Hematopoietic multipotent progenitor cell treated with erythropoietin and hydrocortisone succinate and interleukin-3 and kit ligand, for 17 days (in vitro differentiated cells): ENCODE results near the gene TRPV6.

ENCODE experiments used
- DNase-seq: peaks from one replicate; pipeline ENCODE4 v3.0.0-alpha.2; 2015; ENCODE audit warnings: low spot score

TRPV6 gene

DNA sequence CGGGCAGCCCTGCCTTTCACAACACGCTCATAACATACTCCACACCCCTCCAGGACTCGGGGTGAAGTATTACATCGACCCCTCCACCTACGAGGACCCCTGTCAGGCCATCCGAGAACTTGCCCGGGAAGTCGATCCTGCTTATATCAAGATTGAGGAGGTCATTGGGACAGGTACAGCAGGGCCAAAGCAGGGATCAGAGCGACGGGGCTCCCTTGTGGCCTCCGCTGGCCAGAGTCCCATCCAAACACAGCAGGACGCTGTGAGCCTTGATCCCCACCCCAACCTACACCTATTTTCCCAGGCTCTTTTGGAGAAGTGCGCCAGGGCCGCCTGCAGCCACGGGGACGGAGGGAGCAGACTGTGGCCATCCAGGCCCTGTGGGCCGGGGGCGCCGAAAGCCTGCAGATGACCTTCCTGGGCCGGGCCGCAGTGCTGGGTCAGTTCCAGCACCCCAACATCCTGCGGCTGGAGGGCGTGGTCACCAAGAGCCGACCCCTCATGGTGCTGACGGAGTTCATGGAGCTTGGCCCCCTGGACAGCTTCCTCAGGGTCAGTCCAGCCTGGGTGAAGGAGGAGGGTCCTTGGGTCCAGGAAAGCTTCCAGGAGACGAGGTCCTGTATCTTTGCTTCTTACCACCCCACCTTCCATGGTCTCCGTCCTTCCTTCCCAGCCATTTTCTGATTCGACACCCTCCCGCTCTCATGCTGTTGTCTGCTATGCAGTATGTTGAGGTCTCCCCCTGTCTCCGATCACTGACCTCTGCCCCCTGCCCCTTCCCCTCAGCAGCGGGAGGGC, 17.2 kb downstream of the TRPV6 start:
- DNase-seq: no peak

- DNase-seq: no peak
Measured at GRCh38 chr7:142867398-142868187, 18.0 kb downstream of the TRPV6 start.

GRCh38 chr7:142867097-142867378, 18.5 kb downstream of the TRPV6 start:
- no peak for DNase-seq

GRCh38 chr7:142866361-142867096, 19.0 kb downstream of the TRPV6 start:
- peak; percentile 60 for DNase-seq

DNA sequence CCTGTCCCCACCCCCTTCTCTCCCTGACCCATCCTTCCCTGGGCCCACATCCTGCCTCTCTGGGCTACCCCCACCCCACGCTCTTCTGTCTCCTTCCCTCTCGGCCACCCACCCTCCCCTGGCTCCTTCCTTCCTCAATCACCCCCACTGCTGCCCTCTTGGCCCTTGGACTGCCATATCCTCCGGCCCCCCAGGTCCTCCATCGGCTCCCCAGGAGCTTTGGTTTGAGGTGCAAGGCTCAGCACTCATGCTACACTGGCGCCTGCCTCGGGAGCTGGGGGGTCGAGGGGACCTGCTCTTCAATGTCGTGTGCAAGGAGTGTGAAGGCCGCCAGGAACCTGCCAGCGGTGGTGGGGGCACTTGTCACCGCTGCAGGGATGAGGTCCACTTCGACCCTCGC, 19.8 kb downstream of the TRPV6 start:
- DNase-seq: no peak

- no peak for DNase-seq
Measured at GRCh38 chr7:142864980-142865747, 20.4 kb downstream of the TRPV6 start.

DNA sequence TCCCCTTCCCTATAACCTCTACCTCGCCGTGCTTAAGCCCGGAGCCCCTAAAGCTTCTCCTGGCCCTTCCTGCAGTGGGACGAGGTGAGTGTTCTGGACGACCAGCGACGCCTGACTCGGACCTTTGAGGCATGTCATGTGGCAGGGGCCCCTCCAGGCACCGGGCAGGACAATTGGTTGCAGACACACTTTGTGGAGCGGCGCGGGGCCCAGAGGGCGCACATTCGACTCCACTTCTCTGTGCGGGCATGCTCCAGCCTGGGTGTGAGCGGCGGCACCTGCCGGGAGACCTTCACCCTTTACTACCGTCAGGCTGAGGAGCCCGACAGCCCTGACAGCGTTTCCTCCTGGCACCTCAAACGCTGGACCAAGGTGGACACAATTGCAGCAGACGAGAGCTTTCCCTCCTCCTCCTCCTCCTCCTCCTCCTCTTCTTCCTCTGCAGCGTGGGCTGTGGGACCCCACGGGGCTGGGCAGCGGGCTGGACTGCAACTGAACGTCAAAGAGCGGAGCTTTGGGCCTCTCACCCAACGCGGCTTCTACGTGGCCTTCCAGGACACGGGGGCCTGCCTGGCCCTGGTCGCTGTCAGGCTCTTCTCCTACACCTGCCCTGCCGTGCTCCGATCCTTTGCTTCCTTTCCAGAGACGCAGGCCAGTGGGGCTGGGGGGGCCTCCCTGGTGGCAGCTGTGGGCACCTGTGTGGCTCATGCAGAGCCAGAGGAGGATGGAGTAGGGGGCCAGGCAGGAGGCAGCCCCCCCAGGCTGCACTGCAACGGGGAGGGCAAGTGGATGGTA, 21.5 kb downstream of the TRPV6 start:
- no peak for DNase-seq

- DNase-seq: no peak
Measured at GRCh38 chr7:142862786-142863400, 22.7 kb downstream of the TRPV6 start.

GRCh38 chr7:142862351-142862750, 23.2 kb downstream of the TRPV6 start:
- DNase-seq: no peak

DNA sequence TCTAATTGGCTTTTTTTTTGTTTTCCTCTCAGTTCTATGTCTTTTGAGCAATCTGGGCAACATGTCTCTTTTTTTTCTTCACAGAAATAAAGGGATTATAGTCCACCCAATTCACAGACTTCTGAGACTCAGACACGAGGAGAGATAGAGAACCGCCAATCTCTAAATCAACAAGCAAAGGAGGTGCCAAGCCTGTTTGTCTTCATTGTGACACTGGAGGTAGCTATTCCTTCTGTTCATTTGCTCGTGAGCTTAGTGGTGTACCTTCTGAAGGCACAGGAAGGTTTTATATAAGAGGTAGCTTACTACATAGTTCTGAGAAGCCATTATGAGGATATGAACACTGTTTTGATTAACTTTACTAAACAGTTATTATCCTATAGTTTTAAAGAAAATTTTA, 24.6 kb downstream of the TRPV6 start:
- no peak for DNase-seq

DNA sequence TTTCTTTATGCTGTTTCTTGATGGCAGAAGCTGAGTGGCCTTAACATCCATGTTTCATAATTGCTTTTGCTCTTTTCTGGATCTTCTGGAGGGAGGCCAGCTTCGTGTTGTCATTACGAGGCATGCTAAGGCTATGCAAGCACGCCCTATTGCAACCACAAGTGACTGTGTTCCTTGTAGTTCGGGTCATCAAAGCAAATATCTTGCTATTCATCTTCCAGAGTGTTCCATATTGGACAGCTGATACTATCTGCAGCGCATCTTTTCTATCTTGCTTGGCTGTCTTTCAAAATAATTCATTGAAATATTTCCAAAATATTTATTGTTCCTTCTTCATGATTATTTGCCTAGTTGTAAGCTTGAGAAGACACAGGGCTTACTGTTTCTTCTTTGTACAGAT, 25.7 kb downstream of the TRPV6 start:
- DNase-seq: no peak

DNA sequence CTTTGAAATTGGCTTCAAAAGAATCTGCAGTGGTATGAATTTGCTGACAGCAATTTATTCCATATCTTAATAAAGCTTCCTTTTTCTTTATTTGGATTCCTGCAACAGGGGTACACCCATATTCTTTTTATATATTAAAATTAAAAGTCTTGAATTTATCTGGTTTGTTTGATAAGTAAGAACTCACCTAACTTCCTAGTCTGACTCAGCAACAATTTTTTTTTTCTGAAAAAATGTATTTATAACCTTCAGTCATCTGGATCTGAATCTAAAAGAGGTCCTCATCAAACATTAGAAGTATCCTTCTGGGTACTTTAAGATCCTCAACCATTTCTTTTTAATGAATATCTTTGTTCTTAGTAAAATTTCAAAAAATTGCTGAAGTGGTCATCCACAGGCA, 26.1 kb downstream of the TRPV6 start:
- no peak for DNase-seq

GRCh38 chr7:142857625-142858024, 27.9 kb downstream of the TRPV6 start:
- no peak for DNase-seq

DNA sequence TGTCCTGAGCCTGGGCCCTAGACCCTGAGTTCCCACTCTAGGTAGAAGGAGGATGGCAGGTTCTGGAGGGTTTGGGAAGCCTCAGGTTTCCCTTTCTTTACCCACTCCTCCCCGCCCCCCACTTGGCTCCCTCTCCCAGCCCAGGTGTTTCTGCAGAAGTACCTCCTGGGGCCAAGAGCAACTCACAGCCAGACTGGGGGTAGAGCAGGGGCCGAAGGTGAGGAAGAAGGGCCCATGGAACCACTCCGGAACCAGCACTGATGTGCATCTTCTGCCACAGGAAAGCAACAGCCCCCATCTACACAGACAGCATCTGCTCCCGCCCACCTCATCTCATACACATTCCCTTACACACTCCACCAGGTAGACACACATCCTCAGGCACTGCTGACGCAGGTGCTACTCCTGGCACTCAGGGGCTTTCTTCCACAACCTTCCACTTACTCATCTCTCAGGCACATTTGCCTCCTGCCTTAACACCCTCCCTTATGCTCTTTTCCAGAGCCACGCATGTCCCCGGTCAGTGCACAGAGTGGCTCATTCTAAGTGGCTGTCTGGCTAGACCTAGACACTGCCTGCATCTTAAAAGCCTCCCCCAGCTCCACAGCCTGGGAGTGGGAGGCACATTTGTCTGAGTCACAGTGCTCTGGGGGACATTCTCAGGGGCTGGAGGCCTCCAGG, 28.8 kb downstream of the TRPV6 start:
- no peak for DNase-seq

DNA sequence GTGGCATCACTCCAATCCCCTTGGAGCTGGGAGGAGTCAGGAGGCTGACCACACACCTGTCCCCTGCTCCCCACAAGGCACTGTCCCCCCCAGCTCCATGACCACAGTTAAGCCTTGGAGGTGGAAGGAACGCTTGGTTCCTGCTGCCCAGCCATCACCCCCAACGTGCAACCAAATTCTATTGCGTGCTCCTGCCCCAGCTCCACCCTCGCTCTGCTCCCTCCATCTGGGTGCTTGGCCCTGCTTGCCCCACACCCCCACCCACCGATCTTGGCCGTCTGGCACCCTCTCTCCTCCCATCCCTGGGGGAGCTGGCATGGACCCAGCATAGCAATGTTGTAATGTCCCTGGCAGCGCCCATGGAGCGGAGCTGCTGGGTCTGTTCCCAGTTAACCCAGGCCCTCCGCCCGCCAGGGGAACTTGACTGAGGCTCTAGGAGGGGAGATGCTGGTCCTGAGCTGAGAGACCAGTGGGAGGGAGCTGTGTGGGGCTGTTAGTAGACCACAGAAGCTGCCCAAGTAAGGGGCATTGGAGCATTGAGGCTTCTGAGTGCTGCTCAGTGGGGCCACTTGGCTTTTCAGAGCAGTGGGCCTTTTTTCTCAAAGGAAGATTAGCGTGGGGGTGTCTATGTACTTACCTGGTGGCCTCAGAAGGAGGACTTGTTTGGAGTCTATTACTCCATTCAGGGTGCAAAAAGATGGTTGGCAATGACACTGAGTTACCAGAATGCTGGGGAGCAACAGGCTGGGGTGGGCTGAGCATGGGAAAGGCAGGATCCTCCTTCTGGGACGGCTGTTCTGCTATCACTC, 29.6 kb downstream of the TRPV6 start:
- no peak for DNase-seq

GRCh38 chr7:142855114-142855743, 30.3 kb downstream of the TRPV6 start:
- DNase-seq: no peak

DNA sequence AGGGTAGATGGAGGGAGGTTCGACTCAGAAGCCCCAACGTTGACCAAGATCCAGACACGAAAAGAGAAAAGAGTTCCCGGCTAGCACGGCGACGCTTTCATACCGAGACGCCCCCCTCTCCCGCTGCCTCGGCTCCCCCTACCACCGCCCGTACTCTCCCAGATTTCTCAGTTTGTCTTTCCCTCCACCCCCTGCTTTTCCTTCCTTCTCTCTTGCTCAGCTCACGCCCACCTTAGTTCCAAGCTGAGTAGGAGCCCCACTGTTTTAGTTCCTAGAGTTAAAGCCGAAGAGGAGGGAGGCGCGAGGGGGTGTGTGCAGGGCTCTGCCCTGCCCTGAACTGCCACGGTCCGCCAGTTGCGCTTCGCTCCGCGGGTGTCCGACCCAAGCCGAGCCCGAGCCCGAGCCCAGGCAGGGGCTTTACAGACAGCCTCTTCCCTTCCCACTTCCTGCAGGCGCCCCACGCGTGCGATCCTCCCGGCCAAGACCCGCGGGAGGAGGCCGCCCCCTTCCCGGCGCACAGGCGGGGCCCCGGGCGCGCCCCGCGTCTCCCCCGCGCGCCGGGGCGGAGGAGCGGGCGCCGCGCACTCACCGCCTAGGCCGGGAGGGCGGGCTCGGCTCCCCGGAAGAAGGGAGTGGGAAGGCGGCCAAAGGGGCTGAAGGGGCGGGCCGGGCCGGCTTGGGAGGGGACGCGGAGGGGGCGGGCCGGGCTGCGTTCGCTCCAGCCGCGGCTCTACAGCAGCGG, 31.0 kb downstream of the TRPV6 start, which contains the start of gene EPHB6:
EPHB6 (plus strand) TSS at position 705 of the 742 bp plus-strand sequence. CDS start 8,152 bp downstream, outside the sequence.
- peak; percentile 65 for DNase-seq

DNA sequence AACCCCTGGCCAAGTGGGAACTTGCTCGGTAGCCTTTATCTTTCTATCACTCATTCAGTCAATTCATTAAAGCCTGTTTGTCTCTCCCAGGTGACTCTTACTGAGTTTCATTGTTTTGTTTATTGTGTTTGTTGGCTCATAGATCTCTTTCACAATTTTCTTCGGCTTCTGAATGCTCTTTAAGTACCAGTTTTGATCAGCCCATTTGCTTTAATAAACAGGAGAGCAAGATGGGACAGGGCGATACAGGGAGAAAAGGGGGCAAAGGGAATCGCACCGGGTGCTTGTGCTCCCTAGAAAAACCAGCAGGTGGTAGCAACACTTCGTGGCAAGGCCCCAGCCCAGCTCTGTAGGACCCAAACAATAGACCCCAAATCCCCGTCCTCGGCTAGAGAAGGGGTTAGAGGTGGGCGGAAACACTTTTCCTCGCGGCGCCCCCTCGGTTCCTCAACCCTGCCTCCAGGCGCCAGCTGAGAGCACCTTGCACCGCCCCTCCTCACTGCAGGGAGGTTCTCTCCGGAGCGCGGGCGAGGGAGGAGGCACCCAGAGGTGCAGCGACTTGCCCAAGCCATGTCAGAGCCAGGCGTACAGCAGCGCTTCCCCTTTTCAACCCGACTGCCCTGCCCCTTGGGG, 31.7 kb downstream of the TRPV6 start:
- peak; percentile 80 for DNase-seq
